Adipose tissue (tissue), 3 donors: ENCODE results near the gene LRCH3. TPM values are rescaled to one million over a fixed set of nuclear protein-coding genes. Genes with fewer than 3 reads are reported as not detected.
"Not testable (repeated sequence)": the region's sequence is repeated elsewhere in the genome, so short reads cannot be mapped to it uniquely, and the experiment has no call there.

ENCODE experiments used
- H3K27ac ChIP-seq: one replicate; pipeline ENCODE4 v1.5.1; 2013; ENCODE audit warnings: low read depth, low read length
- WGBS, 3 donors: extraction: QIAGEN DNeasy Blood & Tissue Kit; methylation state at CpG; one replicate each; pipeline ENCODE4 v1.1.7; 2013; 5-methylcytosine and 5-hydroxymethylcytosine counted together
- polyA plus RNA-seq, 3 donors: library from polyadenylated mRNA; stranded (reverse); fragments of 200-250 nt; gene quantifications; one replicate each; pipeline ENCODE4 v1.2.3, GENCODE V29; 2013
- donor health status: healthy with polysubstance abuse.
- donor health status: Bipolar disorder and iron deficiency.
- donor health status: healthy.

The LRCH3 gene
- polyA plus RNA-seq, 3 donors = 7.2 to 16.5 (median 10.5) TPM

DNA sequence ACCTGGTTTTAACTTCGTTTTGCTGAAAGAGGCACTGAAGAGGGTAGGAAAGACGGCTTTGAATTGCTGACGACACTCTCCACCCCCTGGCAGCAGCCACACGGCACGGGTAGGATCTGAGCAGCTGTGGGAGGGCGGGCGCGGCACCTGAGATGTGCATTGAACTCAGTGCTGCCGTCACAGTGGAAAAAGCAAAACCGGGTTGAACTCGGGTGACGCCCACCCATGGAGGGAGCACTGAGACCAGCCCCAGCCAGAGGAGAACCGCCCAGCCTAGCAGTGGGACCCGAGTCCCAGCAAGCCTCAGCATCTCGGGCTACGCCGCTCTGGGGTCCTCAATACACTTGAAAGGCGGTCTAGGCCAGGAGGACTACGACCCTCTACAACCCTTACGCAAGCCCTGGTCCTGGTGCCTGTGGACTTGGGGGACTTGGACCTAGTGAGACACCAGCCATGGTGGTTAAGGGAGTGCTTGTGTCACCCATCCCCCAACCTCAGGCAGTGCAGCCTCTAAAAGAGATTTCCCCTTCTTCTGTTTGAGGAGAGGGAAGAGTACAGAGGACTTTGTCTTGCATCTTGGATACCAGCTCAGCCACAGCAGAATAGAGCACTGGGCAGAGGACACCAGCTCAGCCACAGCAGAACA is 108.9 kb downstream of the LRCH3 start:
- no peak overlapping the region for H3K27ac ChIP-seq
- 75 to 86% (median 76%) methylated on average over 20 of the region's 20 CpGs for WGBS, 3 donors

DNA sequence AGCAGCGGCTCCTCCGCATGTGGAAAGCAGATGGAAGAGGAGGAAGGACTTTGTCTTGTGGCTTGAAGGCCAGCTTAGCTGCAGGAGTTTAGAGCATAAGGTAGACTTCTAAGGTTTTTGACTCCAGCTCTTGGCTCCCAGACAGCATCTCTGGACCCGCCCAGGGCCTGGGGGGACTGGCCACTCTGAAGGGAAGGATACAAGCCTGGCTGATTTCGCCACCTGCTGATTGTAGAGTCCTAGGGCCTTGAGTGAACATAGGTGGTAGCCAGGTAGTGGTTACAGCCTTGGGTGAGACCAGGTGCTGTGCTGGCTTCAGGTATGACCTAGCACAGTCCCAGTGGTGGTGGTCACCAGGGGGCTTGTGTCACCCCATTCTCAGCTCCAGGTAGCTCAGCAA is 110.6 kb downstream of the LRCH3 start:
- H3K27ac ChIP-seq = no peak overlapping the region
- WGBS, 3 donors = 87 to 95% (median 95%) methylated on average over 4 of the region's 4 CpGs

DNA sequence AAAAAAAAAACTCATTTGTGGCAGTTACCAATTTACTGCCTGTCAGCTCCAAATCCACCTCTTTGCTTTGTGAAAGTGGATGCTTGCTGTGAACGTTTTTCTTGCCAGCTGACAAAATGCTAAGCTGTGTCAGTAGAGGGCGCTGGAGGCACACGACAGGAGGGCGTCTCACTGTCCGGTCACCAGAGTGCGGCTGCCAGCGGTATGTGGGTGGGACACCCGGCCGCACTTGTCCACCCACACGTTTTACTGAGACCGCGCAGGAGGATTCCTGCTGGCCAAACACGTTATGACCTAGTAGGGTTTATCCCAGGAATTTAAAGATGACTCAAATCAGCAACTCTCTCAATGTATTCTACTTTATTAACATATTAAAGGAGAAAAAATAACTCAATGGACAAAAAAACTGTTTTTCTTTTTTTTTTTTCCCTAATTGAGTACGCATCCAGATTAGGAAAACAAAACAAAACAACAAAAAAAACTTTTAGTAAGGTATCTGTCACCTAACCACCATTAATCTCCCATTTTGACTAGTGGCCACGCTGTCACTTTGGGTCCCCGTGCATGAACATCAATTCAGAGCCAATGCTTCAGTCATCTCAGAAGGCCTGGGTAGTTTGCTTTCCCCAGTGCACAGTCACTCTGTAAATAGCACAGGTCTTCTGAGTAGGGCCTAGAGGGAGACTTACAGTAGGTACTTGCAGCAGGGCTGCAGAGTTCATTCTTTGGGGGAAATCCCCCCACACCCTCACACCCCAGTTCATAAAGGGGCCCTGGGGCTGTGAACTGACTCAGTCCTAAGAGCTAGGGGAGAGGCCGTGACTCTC is 115.2 kb downstream of the LRCH3 start:
- H3K27ac ChIP-seq = no peak overlapping the region
- 14 to 17% (median 16%) methylated on average over 17 of the region's 17 CpGs for WGBS, 3 donors

DNA sequence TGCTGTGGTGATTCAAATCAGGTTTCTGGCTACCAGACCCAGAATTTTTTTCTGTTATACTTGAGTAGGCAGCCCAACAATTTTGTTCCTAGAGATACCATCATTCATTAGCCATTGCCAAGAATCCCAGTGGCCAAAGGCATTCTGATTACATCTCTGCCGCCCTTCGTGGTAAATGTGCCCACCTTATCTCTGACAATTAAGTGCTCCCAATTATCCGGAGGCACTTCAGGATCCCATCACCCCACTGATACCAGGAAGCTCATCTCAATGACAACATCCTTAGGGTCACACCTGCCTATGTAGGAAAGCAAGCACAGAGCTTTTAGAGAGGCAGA is 115.8 kb downstream of the LRCH3 start:
- 62 to 74% (median 65%) methylated on average over 3 of the region's 3 CpGs for WGBS, 3 donors
- no peak overlapping the region for H3K27ac ChIP-seq

DNA sequence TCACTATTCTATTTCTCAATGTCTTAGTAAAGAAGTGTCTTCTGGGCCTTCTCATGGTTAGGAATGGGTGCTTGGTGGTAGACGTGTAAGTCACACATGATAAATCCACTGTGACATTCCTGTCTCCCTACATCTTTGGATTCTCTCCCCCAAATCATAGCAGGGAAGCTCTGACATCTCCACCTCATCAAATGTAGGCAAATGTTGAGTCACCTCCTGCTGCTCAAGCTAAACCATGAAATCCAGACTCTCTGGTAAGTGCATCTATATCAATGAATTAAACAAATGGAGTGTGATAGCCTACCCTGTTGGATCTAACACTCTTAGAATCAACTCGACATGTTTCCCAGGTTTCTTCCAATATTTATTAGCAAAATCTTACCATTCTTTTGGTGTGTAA is 116.1 kb downstream of the LRCH3 start:
- no peak overlapping the region for H3K27ac ChIP-seq
- 70 to 86% (median 85%) methylated on average over 2 of the region's 2 CpGs for WGBS, 3 donors

DNA sequence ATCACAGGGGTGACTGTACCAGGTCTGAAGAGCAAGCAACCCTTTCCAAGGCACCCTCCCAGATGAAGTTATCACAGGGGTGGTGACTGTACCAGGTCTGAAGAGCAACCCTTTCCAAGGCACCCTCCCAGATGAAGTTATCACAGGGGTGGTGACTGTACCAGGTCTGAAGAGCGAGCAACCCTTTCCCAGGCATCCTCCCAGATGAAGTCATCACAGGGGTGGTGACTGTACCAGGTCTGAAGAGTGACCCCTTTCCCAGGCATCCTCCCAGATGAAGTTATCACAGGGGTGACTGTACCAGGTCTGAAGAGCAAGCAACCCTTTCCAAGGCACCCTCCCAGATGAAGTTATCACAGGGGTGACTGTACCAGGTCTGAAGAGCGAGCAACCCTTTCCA is 117.5 kb downstream of the LRCH3 start:
- WGBS, 3 donors = 89 to 94% (median 92%) methylated on average over 2 of the region's 2 CpGs
- H3K27ac ChIP-seq = not testable (repeated sequence)

DNA sequence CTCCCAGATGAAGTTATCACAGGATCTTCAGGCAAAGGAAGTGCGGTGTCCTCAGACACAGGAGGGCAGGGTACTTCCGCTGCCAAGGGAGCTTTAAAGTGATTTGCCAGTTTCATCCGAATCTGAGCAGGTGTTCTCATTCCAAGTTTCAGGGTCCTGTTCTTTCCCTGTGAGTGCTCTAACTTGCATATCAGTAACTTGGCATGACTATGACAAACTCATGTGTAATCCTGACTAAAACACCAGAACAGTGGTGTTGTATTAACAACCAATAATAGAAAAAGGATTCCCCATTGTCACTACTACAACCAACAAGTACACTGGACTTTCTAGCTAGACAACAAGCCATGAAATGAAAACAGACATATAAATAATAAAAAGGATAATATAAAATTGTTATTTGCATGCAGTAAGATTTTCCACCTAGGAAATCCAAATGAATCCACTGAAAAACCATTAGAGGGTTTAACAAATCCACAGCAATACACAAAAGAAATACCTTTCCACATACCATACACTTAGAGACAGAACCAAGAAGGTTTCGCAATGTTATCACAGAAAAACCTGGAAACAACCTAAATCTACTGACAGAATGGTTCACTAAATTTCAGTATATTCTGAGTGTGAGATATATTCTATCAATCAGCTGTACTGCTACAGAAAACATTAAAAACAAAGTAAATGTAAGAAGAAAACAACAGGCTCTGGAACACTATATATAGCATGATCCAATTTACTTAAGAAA is 118.1 kb downstream of the LRCH3 start:
- WGBS, 3 donors = 89 to 96% (median 90%) methylated on average over 4 of the region's 4 CpGs

DNA sequence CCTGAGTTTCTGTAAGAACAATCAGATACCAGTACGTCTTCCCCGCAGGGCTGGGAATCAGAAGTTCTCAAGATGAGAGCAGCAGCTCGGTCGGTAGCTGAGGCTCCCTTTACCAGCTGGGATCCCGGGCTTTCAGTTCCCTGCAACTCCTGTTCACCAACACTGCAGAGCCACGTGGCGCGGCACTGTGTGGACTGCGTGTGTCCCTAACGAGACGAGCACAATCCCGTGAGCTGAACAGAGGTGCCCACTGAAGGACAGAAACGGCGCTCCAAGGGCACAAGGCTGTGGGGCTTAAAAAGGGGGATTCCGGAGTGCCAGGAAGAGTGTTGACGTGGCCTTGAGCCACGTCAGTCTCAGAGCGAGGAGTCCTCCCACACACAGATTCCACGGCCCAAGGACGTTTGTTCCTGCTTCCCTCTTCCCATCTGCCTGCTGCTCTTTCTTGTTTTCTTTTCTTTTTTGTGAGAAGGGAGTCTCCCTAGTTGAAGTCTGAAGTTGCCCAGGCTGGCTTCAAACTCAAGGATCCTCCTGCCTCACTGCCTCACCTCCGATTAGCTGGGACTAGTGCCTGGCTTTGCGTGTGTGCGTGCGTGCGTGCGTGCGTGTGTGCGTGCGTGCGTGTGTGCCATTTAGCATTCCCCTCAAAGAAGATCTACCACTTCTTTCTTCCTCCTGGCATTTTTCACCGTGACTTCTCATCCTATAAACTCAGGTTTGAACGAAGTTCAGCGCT is 121.9 kb downstream of the LRCH3 start:
- H3K27ac ChIP-seq = no peak overlapping the region
- 80 to 89% (median 89%) methylated on average over 33 of the region's 33 CpGs for WGBS, 3 donors

More for the DNA sequence above, 118.1 kb downstream of the LRCH3 start:
- H3K27ac ChIP-seq = no peak overlapping the region

DNA sequence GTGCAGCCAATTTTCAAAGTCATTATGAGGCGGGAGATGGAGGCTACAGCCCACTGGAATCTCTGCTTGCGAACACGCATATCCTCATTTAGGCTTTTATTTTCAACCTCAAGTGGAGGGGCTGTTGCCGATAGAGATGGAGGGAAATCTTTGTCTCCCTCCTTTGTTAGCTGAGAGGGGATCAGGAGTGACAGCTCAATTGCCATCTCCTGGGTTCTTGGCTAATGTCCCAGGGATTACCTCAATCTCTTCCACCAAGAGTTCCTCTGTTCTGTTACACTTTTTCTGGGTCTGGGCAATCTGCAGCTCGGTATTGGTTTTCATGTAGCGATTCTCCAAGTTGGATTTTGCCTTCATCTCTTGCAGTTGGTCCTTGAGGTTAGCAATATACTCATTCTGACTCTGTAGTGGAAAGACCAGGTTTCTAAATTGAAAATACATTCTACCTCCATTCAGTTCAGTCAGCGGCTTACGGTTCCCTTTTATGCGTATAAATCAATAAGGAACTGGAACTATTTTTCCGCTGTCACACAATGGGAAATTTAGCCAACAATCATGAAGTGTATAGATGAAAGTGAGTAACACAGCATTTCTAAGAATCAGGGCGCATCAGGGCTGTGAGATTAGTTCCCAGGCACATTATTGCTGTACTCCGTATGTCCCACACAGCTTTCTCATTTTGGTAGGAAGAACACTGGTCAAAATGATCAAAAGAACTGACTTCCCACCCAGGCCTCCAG is 122.8 kb downstream of the LRCH3 start:
- WGBS, 3 donors = 94 to 97% (median 97%) methylated on average over 12 of the region's 12 CpGs
- no peak overlapping the region for H3K27ac ChIP-seq

DNA sequence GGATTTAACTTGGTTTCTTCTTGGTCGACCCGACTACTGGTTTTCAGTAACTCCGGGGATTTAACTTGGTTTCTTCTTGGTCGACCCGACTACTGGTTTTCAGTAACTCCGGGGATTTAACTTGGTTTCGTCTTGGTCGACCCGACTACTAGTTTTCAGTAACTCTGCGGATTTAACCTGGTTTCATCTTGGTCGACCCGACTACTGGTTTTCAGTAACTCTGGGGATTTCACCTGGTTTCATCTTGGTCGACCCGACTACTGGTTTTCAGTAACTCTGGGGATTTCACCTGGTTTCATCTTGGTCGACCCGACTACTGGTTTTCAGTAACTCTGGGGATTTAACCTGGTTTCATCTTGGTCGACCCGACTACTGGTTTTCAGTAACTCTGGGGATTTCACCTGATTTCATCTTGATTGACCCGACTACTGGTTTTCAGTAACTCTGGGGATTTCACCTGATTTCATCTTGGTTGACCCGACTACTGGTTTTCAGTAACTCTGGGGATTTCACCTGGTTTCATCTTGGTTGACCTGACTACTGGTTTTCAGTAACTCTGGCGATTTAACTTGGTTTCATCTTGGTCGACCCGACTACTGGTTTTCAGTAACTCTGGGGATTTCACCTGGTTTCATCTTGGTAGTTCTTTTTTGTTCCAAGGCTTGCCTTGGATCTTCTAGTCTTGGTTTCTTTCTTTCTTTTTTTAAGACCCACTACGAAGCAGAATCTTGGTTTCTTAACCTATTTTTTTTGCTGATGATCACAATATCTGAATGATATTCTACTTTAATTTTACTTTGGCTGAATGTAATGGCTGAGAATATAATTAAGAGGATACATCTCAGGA is 130.6 kb downstream of the LRCH3 start:
- H3K27ac ChIP-seq = not testable (repeated sequence)
- 84 to 92% (median 85%) methylated on average over 21 to 22 of the region's 24 CpGs for WGBS, 3 donors

DNA sequence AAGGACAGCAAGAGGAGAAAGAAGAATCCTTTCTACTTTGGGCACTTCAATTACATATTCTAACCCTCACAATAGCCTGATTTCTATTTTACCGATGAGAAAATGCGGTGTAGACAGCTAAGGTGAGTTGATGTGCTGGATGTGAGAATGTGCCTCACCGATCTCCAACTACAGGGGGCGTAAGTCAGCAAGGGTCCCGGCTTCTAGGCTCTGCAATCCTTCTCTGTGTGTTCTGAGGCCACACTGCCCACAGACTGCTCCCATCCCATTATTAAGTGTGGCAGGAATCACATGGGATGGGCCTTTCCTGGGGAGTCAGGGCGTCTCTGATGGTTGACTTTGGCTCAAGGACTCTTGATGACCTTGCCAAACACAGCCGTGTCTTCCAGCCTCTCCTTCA is 135.4 kb downstream of the LRCH3 start:
- WGBS, 3 donors = 61 to 79% (median 71%) methylated on average over 7 of the region's 7 CpGs
- no peak overlapping the region for H3K27ac ChIP-seq

DNA sequence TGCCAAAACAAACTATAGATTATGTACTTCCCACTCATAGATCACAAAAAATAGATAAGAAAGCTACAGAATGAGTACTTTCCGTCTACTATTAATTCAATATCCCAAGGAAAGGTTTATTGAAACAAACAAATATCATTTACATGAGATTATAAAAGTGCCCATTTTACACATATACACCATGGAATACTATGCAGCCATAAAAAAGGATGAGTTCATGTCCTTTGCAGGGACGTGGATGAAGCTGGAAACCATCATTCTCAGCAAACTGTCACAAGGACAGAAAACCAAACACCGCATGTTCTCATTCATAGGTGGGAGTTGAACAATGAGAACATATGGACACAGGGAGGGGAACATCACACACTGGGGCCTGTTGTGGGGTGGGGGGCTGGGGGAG is 136.5 kb downstream of the LRCH3 start:
- H3K27ac ChIP-seq = not testable (repeated sequence)
- WGBS, 3 donors = 90 to 93% (median 92%) methylated on average over 3 of the region's 3 CpGs

DNA sequence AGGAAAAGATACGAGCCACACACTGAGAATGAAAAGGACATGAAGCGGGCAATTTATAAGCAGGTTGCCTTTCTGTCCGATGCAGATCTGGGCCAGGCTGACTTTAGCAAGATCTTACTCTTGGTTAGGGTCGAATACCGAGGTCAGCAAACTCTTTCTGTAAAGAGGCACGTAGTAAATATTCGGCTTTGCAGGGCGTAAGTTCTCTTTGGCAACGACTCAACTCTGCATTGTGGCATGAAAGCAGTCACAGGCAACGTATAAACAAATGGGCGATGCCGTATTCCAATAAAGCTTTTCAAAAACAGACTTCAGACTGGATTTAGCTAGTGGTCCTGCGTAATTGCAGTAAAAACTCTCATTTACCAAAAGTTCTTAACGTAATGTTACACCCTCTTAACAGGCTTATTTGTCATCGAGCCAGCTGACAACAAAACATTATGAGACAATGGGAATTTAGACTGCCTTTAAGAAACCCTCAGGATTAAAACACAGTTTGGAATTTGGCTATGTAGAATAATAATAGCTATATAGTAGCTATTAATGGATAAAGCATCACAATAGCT is 145.8 kb downstream of the LRCH3 start:
- WGBS, 3 donors = 87 to 92% (median 90%) methylated on average over 15 of the region's 15 CpGs

More for the DNA sequence above, 145.8 kb downstream of the LRCH3 start:
- no peak overlapping the region for H3K27ac ChIP-seq
